ENCODE results near the gene GNAQ. TPM values are rescaled to one million over a fixed set of nuclear protein-coding genes. Genes with fewer than 3 reads are reported as not detected.

The GNAQ gene
- total RNA-seq, 1 donor from 2014 or later = 20.6 TPM

GRCh38 chr9:77677397-77677796 lies 354.2 kb downstream of the GNAQ start:
- no peak for DNase-seq (ENCODE audit: low read depth)
- no peak overlapping the region for H3K4me3 ChIP-seq (ENCODE audit: low read depth, low read length)
- no peak for TF ChIP-seq CTCF (conservative IDR thresholded peaks at IDR 0.05; ENCODE audit: low read depth, low read length)

- no peak for TF ChIP-seq CTCF (conservative IDR thresholded peaks at IDR 0.05; ENCODE audit: low read depth, low read length)
- no peak for DNase-seq (ENCODE audit: low read depth)
- H3K4me3 ChIP-seq (ENCODE audit: low read depth, low read length) = no peak overlapping the region
Observed at GRCh38 chr9:77673941-77674791, 357.4 kb downstream of the GNAQ start.

GRCh38 chr9:77672183-77672582 lies 359.4 kb downstream of the GNAQ start:
- no peak for DNase-seq (ENCODE audit: low read depth)
- no peak overlapping the region for H3K4me3 ChIP-seq (ENCODE audit: low read depth, low read length)
- no peak for TF ChIP-seq CTCF (conservative IDR thresholded peaks at IDR 0.05; ENCODE audit: low read depth, low read length)

GRCh38 chr9:77667151-77667550 lies 364.5 kb downstream of the GNAQ start:
- no peak overlapping the region for H3K4me3 ChIP-seq (ENCODE audit: low read depth, low read length)
- no peak for TF ChIP-seq CTCF (conservative IDR thresholded peaks at IDR 0.05; ENCODE audit: low read depth, low read length)
- no peak for DNase-seq (ENCODE audit: low read depth)

Other genes starting within 250 kb of the GNAQ start
- 32.2 and 39.0 TPM in 2 replicates for gene CEP78, start 204.3 kb upstream of the GNAQ start, total RNA-seq

All from epithelial cell of proximal tubule (primary cell).